Cardiac septum (tissue), 1 donor: ENCODE data around the gene PPP2R2C. TPM values are rescaled to one million over a fixed set of nuclear protein-coding genes. Genes with fewer than 3 reads are reported as not detected.

Experiments used
- DNase-seq: peaks from one replicate; pipeline ENCODE4 v3.0.0-alpha.2; 2020; ENCODE audit warnings: low spot score
- intact Hi-C: fragments of 100-400 bp; cut with DNase I; formaldehyde crosslinking; loops from one replicate; pipeline ENCODE4 v1.14.0; 2022
- total RNA-seq: library from RNA; stranded (reverse); fragmentation: NEBNext Ultra II Directional; extraction: Animal tissue kit (Norgen Biotek cat#: 25700); gene quantifications from one replicate; pipeline ENCODE4 v1.2.1, GENCODE V29; 2021
- donor health status: DM: no; HTN: no; CAD: no.

The PPP2R2C gene
- total RNA-seq, 1 donor from 2014 or later: 5.5 TPM

- intact Hi-C loops: no loop called here
- DNase-seq: no peak
Measured at GRCh38 chr4:6271206-6271605, 201.2 kb downstream of the PPP2R2C start.

- no peak for DNase-seq
- intact Hi-C loops: no loop called here
Measured at GRCh38 chr4:6270636-6271121, 201.7 kb downstream of the PPP2R2C start.

Other genes with a start within 250 kb of the PPP2R2C start
- 48.4 TPM for gene WFS1, start 202.8 kb downstream of the PPP2R2C start, total RNA-seq
- 18.6 TPM for gene MAN2B2, start 102.6 kb upstream of the PPP2R2C start, total RNA-seq
- gene MRFAP1, start 168.1 kb upstream of the PPP2R2C start, total RNA-seq: 262 TPM
- 2.8 TPM for gene S100P, start 221.3 kb upstream of the PPP2R2C start, total RNA-seq
- 48.6 TPM for gene MRFAP1L1, start 237.3 kb upstream of the PPP2R2C start, total RNA-seq
- 7.5 TPM for gene BLOC1S4, start 243.6 kb upstream of the PPP2R2C start, total RNA-seq